Measurements from ENCODE around the gene SNX17. TPM values are rescaled to one million over a fixed set of nuclear protein-coding genes. Genes with fewer than 3 reads are reported as not detected.

Gene SNX17
- total RNA-seq, 1 donor from 2014 or later, result 55.6 TPM

Other genes starting within 250 kb of the SNX17 start
- gene ABHD1, start 246.8 kb upstream of the SNX17 start, total RNA-seq, result 4.0 TPM
- 50.6 TPM for gene PREB, start 236.0 kb upstream of the SNX17 start, total RNA-seq
- not detected for gene PRR30, start 231.2 kb upstream of the SNX17 start, total RNA-seq
- gene TCF23, start 221.6 kb upstream of the SNX17 start, total RNA-seq, result not detected
- gene ATRAID, start 158.6 kb upstream of the SNX17 start, total RNA-seq, result 109 TPM
- 12.3 TPM for gene SLC5A6, start 158.3 kb upstream of the SNX17 start, total RNA-seq
- 8.6 TPM for gene CAD, start 153.2 kb upstream of the SNX17 start, total RNA-seq
- 10.4 TPM for gene SLC30A3, start 107.6 kb upstream of the SNX17 start, total RNA-seq
- 2.3 TPM for gene DNAJC5G, start 95.2 kb upstream of the SNX17 start, total RNA-seq
- gene TRIM54, start 88.2 kb upstream of the SNX17 start, total RNA-seq, result 301 TPM
- gene UCN, start 62.2 kb upstream of the SNX17 start, total RNA-seq, result 0.59 TPM
- 37.2 TPM for gene MPV17, start 47.5 kb upstream of the SNX17 start, total RNA-seq
- 14.6 TPM for gene GTF3C2, start 13.9 kb upstream of the SNX17 start, total RNA-seq
- 37.4 TPM for gene EIF2B4, start 278 bp upstream of the SNX17 start, total RNA-seq
- 6.0 TPM for gene ZNF513, start 10.1 kb downstream of the SNX17 start, total RNA-seq
- 34.3 TPM for gene PPM1G, start 39.0 kb downstream of the SNX17 start, total RNA-seq
- 50.8 TPM for gene NRBP1, start 58.0 kb downstream of the SNX17 start, total RNA-seq
- gene KRTCAP3, start 71.8 kb downstream of the SNX17 start, total RNA-seq, result 0.24 TPM
- gene IFT172, start 119.1 kb downstream of the SNX17 start, total RNA-seq, result 20.3 TPM
- 2.0 TPM for gene FNDC4, start 124.6 kb downstream of the SNX17 start, total RNA-seq
- gene GCKR, start 126.2 kb downstream of the SNX17 start, total RNA-seq, result not detected
- gene ZNF512, start 212.4 kb downstream of the SNX17 start, total RNA-seq, result 16.6 TPM

Data from Right ventricle myocardium superior (tissue), 1 donor.